GM19351 (cell line): ENCODE data around the gene SLF2.

Experiments
- ATAC-seq: cut with Tn5 transposase; IDR thresholded peaks from one replicate; pipeline ENCODE4 v1.9.1; 2021; ENCODE audit warnings: mild to moderate bottlenecking, moderate library complexity; ENCODE audit not compliant: unreplicated experiment

SLF2 gene

GRCh38 chr10:100896876-100897461 is 15.8 kb upstream of the SLF2 start:
- ATAC-seq: no peak

GRCh38 chr10:100897976-100898375 is 14.8 kb upstream of the SLF2 start:
- no peak for ATAC-seq

- ATAC-seq: no peak
Observed at GRCh38 chr10:100899171-100899570, 13.6 kb upstream of the SLF2 start.

GRCh38 chr10:100901051-100901450 is 11.7 kb upstream of the SLF2 start:
- no peak for ATAC-seq

DNA sequence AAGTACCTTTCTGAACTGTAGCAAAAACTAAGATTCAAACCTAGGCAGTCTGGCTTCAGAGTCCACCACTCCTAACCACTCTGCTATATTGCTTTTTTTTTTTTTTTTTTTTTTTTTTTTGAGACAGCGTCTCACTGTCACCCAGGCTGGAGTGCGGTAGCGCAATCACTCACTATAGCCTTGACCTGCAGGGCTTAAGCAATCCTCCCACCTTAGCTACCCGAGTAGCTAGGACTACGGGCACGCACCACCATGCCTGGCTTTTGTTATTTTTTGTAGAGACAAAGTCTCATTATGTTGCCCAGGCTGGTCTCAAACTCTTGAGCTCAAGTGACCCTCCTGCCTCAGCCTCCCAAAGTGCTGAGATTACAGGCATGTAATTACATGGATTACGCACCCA is 10.1 kb upstream of the SLF2 start:
- ATAC-seq: no peak

DNA sequence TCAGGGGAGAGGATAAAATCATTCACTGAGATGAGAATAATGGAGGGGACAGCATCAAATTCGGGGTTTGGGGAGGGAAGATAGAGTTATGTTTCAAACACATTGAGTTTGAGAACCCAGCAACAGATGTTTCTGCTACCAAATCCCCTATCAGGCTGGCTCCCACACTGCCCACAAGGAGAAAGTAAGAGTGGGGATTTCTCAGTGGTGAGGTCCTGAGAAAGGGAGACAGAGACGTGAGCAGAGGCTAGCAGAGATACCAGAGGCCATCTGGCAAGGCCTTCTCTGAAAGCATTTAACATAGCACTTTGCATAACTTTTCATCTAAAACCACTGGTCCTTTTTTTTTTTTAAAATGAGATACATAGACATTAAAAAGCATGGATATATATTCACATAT is 7.8 kb upstream of the SLF2 start:
- ATAC-seq: no peak

- ATAC-seq: no peak
Observed at GRCh38 chr10:100907175-100907574, 5.6 kb upstream of the SLF2 start.

DNA sequence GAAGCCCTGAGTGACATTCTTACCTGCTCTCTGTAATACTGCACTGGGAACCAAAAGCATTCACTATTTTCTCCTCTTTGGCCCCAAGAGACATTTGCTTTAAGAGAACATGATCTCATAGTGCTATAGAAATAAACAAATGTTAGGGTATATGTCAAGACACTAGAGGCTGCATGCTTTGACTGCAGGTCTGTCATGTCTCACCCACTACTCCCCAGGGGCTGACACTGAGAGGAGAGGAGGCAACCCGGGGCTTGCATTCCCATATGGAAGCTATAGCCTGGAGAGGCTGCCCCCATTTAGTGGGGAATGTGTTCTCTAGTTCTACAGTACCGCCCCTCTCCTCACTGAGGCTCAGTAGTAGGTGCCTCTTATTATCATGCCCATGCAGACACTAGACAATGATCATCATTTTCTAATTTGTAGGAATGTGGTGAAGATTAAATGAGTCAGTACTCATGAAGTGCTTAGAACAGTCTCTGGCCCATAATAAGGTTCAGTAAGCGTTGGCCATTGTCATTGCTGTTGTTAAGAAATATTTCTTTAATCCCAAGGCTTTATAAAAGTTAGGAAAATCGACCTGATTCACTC is 4.9 kb upstream of the SLF2 start:
- ATAC-seq: no peak

- no peak for ATAC-seq
Observed at GRCh38 chr10:100908378-100908777, 4.4 kb upstream of the SLF2 start.

GRCh38 chr10:100909501-100910263 is 3.1 kb upstream of the SLF2 start:
- ATAC-seq: no peak

GRCh38 chr10:100911472-100911871 is 1.3 kb upstream of the SLF2 start:
- no peak for ATAC-seq

GRCh38 chr10:100912013-100912604 is 654 bp upstream of the SLF2 start:
- ATAC-seq: no peak

- no peak for ATAC-seq
Observed at GRCh38 chr10:100913470-100913865, 705 bp downstream of the SLF2 start.

GRCh38 chr10:100917071-100917470 is 4.3 kb downstream of the SLF2 start:
- ATAC-seq: no peak

DNA sequence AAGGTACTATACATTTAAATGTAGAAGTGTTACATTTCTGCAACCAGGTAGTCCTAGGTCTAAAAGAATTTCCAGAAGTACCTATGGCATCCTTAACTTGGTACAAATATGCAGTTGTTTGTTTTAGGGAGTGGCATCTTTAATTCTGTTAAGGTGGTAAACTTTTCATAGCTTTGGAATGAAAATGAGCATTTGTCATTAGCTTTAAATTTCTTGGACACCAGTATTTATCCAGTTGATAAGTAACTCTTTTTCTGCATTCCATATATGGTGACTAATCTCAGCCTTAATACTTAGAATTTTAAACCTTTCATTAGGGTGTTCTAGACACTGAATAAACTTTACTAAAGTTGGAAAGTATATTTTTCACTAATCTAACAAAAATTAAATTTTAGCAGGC is 10.8 kb downstream of the SLF2 start:
- no peak for ATAC-seq

- ATAC-seq: no peak
Observed at GRCh38 chr10:100927266-100927665, 14.5 kb downstream of the SLF2 start.

DNA sequence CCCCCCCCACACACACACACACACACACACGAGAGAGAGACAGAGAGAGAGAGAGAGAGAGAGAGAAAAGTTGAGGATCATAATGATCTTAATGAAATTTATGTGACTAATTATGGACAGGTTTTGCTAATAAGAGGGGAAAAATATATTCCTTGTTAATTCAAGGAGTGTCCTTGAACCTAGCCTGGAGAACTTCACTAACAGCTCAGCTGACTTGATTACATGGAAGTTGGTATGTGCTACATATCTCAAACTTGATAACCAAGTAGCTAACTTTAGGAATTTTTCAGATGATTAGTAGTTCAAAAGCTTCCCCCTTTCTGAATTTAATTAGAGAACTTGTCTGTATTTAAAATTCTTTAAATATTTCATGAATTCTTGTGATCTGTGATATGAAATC is 15.3 kb downstream of the SLF2 start:
- no peak for ATAC-seq

DNA sequence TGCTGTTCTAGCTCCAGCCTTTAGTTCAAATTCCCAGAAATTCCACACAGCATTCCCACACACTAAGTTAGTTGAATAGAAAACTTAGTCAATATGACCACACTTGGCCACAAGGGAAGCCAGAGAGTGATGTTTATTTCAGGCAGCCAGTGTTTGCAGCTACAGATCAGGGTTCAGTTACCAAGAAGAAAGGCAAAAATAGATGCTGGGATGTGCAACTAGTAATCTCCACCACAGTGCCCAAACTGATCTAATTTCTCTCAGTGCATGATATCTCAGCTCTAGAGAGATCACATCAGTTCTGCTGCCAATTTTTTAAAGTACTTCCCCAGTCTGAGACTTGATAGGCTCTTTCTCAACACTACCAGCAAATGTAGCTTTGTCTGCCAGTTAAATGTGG is 17.6 kb downstream of the SLF2 start:
- ATAC-seq: no peak

DNA sequence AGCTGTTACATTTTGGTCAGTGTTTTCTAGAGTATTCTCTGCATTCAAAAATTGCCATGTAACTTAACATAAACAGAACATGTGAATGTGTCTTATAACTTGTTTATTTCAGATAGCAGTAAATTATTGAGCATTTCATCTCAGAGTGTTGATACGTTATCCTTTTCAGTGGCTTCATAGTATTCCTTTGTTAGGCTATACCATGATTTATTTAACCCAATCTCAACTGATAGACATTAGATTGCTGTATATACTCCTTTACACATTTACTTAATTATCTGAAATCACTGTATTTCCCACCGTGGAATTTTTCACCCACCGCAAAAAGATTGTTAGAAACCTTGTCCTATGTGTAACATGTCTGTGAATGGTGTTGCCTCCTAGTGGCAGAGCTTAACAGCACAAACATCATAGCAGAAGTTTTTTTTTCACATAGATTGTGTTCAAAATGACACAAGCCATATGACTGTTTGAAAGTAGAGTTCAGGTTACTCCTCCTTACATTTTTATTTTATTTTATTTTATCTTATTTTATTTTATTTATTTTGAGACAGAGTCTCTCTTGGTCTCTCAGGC is 21.4 kb downstream of the SLF2 start:
- no peak for ATAC-seq

DNA sequence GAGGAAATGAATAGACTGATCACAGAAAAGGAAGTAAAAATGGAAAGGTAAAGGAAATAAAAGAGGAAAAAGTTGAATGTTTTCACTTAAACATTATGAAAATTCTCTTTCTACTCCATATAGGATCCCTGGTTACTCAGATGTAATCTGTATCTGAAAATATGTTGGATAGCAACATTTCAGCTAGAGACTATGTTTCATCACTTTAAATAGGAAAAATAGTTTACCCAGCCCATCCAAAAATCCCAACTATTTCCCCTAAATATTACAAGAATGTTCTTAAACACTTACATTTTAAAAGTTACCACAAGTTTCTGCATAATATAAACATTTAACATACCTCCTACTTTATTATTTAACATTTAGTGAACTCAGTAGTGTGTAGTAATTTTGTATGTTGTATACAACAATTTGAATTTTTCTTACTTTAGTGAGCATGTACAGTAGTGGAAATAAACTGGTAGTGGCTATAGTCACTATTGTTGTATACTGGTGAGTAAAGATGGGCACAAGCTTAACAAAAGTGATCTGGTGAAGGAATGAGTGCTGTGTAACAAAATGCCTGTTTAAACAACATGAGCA is 27.1 kb downstream of the SLF2 start:
- ATAC-seq: no peak

DNA sequence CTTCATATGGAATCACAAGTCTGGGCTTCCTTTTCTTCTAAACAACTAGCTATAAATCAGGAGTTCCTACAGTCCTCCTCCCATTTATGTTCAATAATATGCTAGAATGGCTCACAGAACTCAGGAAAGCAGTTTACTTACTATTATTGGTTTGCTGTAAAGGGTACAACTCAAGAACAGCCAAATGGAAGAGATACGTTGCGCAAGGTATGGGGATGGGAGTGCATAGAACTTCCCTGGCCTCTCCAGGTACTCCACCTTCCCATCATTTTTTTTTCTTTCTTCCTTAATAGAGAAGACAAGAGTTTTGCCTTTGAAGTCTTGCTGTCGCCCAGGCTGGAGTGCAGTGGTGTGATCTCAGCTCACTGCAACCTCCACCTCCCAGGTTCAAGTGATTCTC is 29.5 kb downstream of the SLF2 start:
- no peak for ATAC-seq
